ENCODE data around the gene OARD1.
A peak's percentile ranks its signal among the peaks of the same experiment; 100 is the strongest.
"Not testable (repeated sequence)": the region's sequence is repeated elsewhere in the genome, so short reads cannot be mapped to it uniquely, and the experiment has no call there.

OARD1 gene

GRCh38 chr6:41071923-41072835 lies at the start of gene OARD1:
Gene OARD1, minus strand, starts transcription at chr6:41072356. Its CDS starts 722 bp downstream, at chr6:41071634.
- peak; percentile 99 for DNase-seq

GRCh38 chr6:41120058-41120457 lies 47.9 kb upstream of the OARD1 start:
- no peak for DNase-seq

GRCh38 chr6:41119508-41119907 lies 47.4 kb upstream of the OARD1 start:
- no peak for DNase-seq

- not testable (repeated sequence) for DNase-seq
These were observed 42.9 kb upstream of the OARD1 start for GRCh38 chr6:41115027-41115426.

GRCh38 chr6:41111017-41111416 lies 38.9 kb upstream of the OARD1 start:
- DNase-seq, result no peak

- DNase-seq, result no peak
These were observed 31.7 kb upstream of the OARD1 start for GRCh38 chr6:41103847-41104246.

- DNase-seq, result no peak
These were observed 28.7 kb upstream of the OARD1 start for GRCh38 chr6:41100871-41101287.

- DNase-seq, result no peak
These were observed 26.2 kb upstream of the OARD1 start for GRCh38 chr6:41098366-41098765.

- DNase-seq, result no peak
These were observed 25.4 kb upstream of the OARD1 start for GRCh38 chr6:41097467-41098090.

GRCh38 chr6:41093729-41094128 lies 21.6 kb upstream of the OARD1 start:
- no peak for DNase-seq

GRCh38 chr6:41092421-41093140 lies 20.4 kb upstream of the OARD1 start:
- peak; percentile 13 for DNase-seq

- DNase-seq, result no peak
These were observed 18.9 kb upstream of the OARD1 start for GRCh38 chr6:41090841-41091761.

GRCh38 chr6:41088451-41088850 lies 16.3 kb upstream of the OARD1 start:
- no peak for DNase-seq

GRCh38 chr6:41085182-41085581 lies 13.0 kb upstream of the OARD1 start:
- no peak for DNase-seq

GRCh38 chr6:41083072-41083471 lies 10.9 kb upstream of the OARD1 start:
- no peak for DNase-seq

- DNase-seq, result no peak
These were observed 8.5 kb upstream of the OARD1 start for GRCh38 chr6:41080621-41081020.

- no peak for DNase-seq
These were observed 6.9 kb upstream of the OARD1 start for GRCh38 chr6:41079080-41079479.

- DNase-seq, result no peak
These were observed 5.9 kb upstream of the OARD1 start for GRCh38 chr6:41078101-41078500.

- no peak for DNase-seq
These were observed 5.4 kb upstream of the OARD1 start for GRCh38 chr6:41077536-41077935.

- DNase-seq, result no peak
These were observed 3.8 kb upstream of the OARD1 start for GRCh38 chr6:41075651-41076626.
